Ishikawa (cell line): ENCODE data around the gene CACFD1.

Source experiments
- CEBPB ChIP-seq: IDR thresholded peaks from 2 replicates; pipeline ENCODE4 v1.6.1; 2012
- CREB1 ChIP-seq: IDR thresholded peaks from 2 replicates; pipeline ENCODE4 v1.6.1; 2012; ENCODE audit warnings: low read depth
- EGR1 ChIP-seq: IDR thresholded peaks from 2 replicates; pipeline ENCODE4 v1.6.1; 2012
- EP300 ChIP-seq: IDR thresholded peaks from 2 replicates; pipeline ENCODE4 v1.6.1; 2012; ENCODE audit warnings: borderline replicate concordance
- FOXM1 ChIP-seq: IDR thresholded peaks from 2 replicates; pipeline ENCODE4 v1.6.1; 2012; ENCODE audit warnings: low read depth, borderline replicate concordance
- MAX ChIP-seq: IDR thresholded peaks from 2 replicates; pipeline ENCODE4 v1.6.1; 2012
- NFIC ChIP-seq: IDR thresholded peaks from 2 replicates; pipeline ENCODE4 v1.6.1; 2012
- RAD21 ChIP-seq: IDR thresholded peaks from 2 replicates; pipeline ENCODE4 v1.6.1; 2012; ENCODE audit warnings: low read depth
- TAF1 ChIP-seq: IDR thresholded peaks from 2 replicates; pipeline ENCODE4 v1.6.1; 2012; ENCODE audit warnings: low read depth, mild to moderate bottlenecking
- TCF12 ChIP-seq: IDR thresholded peaks from 2 replicates; pipeline ENCODE4 v1.6.1; 2012; ENCODE audit warnings: low read depth
- TEAD4 ChIP-seq: IDR thresholded peaks from 2 replicates; pipeline ENCODE4 v1.6.1; 2012
- USF1 ChIP-seq: IDR thresholded peaks from 2 replicates; pipeline ENCODE4 v1.6.1; 2012
- YY1 ChIP-seq: IDR thresholded peaks from 2 replicates; pipeline ENCODE4 v1.6.1; 2012; ENCODE audit warnings: low read depth
- ZBTB7A ChIP-seq: IDR thresholded peaks from 2 replicates; pipeline ENCODE4 v1.6.1; 2012; ENCODE audit warnings: low read depth
- TF ChIP-seq, protein P1 (sequence below): IDR thresholded peaks from 2 replicates; pipeline ENCODE4 v1.6.1; 2012; ENCODE audit warnings: low read depth, mild to moderate bottlenecking

The CACFD1 gene

DNA sequence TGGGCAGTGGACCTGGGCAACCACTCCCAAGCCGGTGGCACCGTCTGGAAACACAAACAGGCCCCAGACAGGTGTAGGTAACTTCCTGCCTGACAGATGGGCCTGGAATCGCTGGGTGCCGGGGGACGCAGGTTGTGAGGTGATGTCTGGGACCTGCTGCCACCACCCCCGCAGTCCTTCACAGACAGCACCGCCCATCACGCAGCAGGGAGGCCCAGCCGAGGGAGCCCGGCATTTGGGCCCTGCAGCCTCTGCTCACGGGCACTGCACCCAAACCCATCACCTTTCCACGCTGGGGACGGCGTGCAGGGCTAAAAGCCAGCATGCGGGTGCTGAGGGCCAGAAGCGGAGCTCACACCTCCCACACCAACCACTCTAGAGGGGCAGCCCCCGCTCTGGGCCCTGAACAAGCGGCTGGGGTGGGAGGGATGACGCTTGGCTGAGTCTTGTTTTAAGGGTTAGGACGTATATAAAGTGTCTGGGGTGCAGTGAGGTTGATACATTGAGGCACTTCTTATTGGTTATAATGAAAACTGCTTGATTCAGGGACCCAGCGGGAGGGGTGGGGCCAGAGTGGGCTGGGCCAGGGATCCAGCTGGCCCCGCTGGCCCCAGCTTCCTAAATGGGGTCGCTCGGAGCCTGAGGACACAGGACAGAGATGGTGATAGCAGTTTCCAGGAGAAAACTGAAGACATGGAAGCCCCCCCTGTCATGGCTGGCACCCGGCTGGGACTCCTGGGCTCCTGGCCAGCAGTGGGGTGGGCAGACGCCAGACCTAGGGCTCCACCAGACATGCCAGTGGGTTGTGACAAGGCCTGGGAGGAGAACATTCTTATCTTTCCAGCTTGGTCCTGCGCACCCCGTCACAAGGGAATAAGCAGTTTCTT is 53.7 kb downstream of the CACFD1 start:
- TF ChIP-seq RAD21 (no peak), NFIC (no peak), EGR1 (peak; percentile 68; the same call in 1 of the 2 replicates)

DNA sequence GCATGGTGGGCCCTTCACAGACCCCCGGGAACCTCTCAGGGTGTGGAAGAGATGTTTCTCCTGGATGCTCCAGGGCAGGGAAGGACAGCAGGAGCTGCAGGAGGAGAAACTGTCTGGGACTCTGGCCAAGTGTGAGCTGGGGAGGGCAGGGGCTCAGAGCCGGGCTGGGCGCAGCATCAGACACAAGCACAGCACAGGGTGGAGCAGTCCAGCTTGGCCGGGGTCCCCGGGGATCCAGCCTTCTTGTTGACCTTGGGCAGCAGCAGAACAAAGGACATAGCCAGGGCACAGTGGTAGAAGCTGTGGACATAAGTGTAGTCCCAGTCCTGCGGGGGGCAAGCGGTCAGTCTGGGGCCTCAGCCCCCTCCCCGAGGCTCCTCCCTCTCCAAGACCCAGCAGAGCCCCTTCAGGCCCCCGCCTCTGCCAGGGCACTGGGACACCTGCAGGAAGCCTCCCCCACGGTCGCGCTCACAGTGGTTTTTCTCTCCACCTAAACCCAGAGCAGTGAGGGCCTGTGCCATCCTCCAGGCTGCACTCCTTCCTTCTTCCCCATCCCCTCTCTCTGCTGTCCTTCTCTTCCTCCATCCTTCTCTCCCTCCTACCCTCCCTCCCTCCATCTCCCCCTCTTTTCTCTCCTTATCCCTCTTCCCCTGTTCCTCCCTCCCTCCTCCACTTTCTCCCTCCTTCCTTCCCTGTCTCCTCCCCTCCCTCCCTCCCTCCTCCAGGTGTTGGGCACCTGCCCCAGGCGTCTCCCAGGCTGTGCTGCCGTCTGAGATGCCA is 54.9 kb downstream of the CACFD1 start:
- TF ChIP-seq YY1 (no peak), TCF12 (no peak), CEBPB (no peak), EP300 (no peak), USF1 (no peak), TEAD4 (no peak), RAD21 (no peak), TAF1 (no peak), ZBTB7A (no peak), CREB1 (no peak), EGR1 (no peak), MAX (no peak), NFIC (no peak)
- TF ChIP-seq, protein P1, sequence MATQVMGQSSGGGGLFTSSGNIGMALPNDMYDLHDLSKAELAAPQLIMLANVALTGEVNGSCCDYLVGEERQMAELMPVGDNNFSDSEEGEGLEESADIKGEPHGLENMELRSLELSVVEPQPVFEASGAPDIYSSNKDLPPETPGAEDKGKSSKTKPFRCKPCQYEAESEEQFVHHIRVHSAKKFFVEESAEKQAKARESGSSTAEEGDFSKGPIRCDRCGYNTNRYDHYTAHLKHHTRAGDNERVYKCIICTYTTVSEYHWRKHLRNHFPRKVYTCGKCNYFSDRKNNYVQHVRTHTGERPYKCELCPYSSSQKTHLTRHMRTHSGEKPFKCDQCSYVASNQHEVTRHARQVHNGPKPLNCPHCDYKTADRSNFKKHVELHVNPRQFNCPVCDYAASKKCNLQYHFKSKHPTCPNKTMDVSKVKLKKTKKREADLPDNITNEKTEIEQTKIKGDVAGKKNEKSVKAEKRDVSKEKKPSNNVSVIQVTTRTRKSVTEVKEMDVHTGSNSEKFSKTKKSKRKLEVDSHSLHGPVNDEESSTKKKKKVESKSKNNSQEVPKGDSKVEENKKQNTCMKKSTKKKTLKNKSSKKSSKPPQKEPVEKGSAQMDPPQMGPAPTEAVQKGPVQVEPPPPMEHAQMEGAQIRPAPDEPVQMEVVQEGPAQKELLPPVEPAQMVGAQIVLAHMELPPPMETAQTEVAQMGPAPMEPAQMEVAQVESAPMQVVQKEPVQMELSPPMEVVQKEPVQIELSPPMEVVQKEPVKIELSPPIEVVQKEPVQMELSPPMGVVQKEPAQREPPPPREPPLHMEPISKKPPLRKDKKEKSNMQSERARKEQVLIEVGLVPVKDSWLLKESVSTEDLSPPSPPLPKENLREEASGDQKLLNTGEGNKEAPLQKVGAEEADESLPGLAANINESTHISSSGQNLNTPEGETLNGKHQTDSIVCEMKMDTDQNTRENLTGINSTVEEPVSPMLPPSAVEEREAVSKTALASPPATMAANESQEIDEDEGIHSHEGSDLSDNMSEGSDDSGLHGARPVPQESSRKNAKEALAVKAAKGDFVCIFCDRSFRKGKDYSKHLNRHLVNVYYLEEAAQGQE: no peak

GRCh38 chr9:133515240-133515610 is 55.4 kb downstream of the CACFD1 start:
- no peak for TF ChIP-seq FOXM1
- no peak for TF ChIP-seq CREB1
- no peak for TF ChIP-seq EGR1
- no peak for TF ChIP-seq TAF1
- TF ChIP-seq RAD21: no peak
- TF ChIP-seq NFIC: no peak
- no peak for TF ChIP-seq MAX
- no peak for TF ChIP-seq YY1
- no peak for TF ChIP-seq USF1
- TF ChIP-seq EP300: no peak
- TF ChIP-seq, protein P1: no peak
- TF ChIP-seq ZBTB7A: no peak
- TF ChIP-seq CEBPB: no peak

DNA sequence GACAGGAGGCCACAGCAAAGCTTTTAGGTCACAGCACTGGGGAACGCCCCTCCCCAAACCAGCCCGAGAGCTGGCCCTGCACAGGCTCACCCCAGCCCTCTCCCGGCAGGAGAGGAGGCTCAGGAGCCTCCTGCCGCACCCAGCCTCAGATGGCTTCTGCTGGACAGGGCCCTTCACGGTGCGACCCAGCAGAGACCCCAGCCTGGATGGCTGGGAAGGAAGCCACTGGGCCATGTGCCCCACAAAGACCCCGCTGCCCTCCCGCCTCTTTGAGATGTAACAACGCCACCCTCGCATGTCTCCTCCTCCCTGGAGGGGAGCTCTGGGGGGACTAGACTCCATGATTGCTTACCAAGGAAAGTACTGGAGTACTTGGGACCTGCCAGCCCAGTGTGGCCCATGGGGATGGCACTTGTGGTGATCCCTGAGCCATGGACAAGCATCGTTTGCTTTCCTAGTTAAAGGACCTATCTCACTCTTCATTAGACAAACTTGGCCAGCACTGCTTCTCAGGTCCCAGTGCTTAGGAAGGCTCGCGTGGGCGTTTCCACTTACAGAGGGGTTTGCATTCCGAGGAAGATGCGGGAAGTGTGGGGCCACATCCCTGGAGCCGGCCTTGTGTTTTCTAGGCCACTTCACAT is 56.0 kb downstream of the CACFD1 start:
- TF ChIP-seq MAX (no peak), CREB1 (no peak), TAF1 (no peak), USF1 (no peak)
